ENCODE data around the gene RBM38. TPM values are rescaled to one million over a fixed set of nuclear protein-coding genes. Genes with fewer than 3 reads are reported as not detected.
A peak's percentile ranks its signal among the peaks of the same experiment; 100 is the strongest.

RBM38 gene
- polyA plus RNA-seq, 2 of the 4 experiments (the other 2 are of a cell fraction), result 6.6 to 14.2 TPM

GRCh38 chr20:57449398-57450354, 58.5 kb downstream of the RBM38 start:
- ATAC-seq, result peak; percentile 28 to 51; a peak in 3 of 6 replicates
- FAIRE-seq, result no peak
- no peak overlapping the region for H3K4me3 ChIP-seq
- TF ChIP-seq KDM1A (IDR thresholded peaks at IDR 0.05; ENCODE audit: low read depth), result no peak
- no peak for TF ChIP-seq USF2 (IDR thresholded peaks at IDR 0.05)
- no peak for TF ChIP-seq FOSL2 (IDR thresholded peaks at IDR 0.05)
- peak; percentile 21; the same call in 1 of the 2 replicates for TF ChIP-seq FOSL2 (CRISPR knock-in tag; IDR thresholded peaks at IDR 0.05)
- TF ChIP-seq EHF (CRISPR knock-in tag; IDR thresholded peaks at IDR 0.05), result no peak
- no peak for TF ChIP-seq SMC3 (IDR thresholded peaks at IDR 0.05)
- no peak overlapping the region for H3K27ac ChIP-seq
- no peak for DNase-seq (ENCODE audit: low read depth in 1 of 2, low spot score in 1 of 2)
- ChIA-PET POLR2A (no interaction called here), CTCF (interaction anchor here (0.6 kb wide), 1 partner anchor 732 kb away, joined by 3 read pairs; no protein-coding TSS in a partner anchor)
- H3K4me2 ChIP-seq, result peak overlapping the region; percentile 23; the same call in 2 of the 3 replicates
- H3K4me1 ChIP-seq, result peaks cover 13% of the 10 kb centered on the region; the same call in 2 of the 3 replicates
- WGBS (ENCODE audit: missing lambda C conversion rate), result 49% methylated on average over 12 of the region's 14 CpGs
- peaks cover 5% of the 10 kb centered on the region; the same call in 2 of the 3 replicates for H3K9me3 ChIP-seq

- H3K4me3 ChIP-seq, result no peak overlapping the region
- H3K4me1 ChIP-seq, result peaks cover 13% of the 10 kb centered on the region; the same call in 2 of the 3 replicates
- ChIA-PET POLR2A (no interaction called here), CTCF (no interaction called here)
- peak; percentile 17 to 28; a peak in 3 of 6 replicates for ATAC-seq
- peak overlapping the region; percentile 23; the same call in 1 of the 3 replicates for H3K4me2 ChIP-seq
- H3K9me3 ChIP-seq, result peaks cover 5% of the 10 kb centered on the region; the same call in 2 of the 3 replicates
- 32% methylated on average over 11 of the region's 12 CpGs for WGBS (ENCODE audit: missing lambda C conversion rate)
- FAIRE-seq, result no peak
- no peak for TF ChIP-seq SREBF2 (IDR thresholded peaks at IDR 0.05)
- no peak for TF ChIP-seq MAZ (IDR thresholded peaks at IDR 0.05; ENCODE audit: borderline replicate concordance, low read depth, low read length)
- no peak for TF ChIP-seq ZNF302 (CRISPR knock-in tag; IDR thresholded peaks at IDR 0.05)
- DNase-seq (ENCODE audit: low read depth in 1 of 2, low spot score in 1 of 2), result no peak
- H3K27ac ChIP-seq, result no peak overlapping the region
Observed at GRCh38 chr20:57450419-57450818, 59.2 kb downstream of the RBM38 start.

- Histone ChIP-seq H3K4me2 (no peak overlapping the region), H3K4me3 (no peak overlapping the region), H3K4me1 (peaks cover 13% of the 10 kb centered on the region; the same call in 2 of the 3 replicates), H3K27ac (no peak overlapping the region), H3K9me3 (peaks cover 2% of the 10 kb centered on the region; the same call in 2 of the 3 replicates)
- POLR2A ChIA-PET, result no interaction called here
- CTCF ChIA-PET, result no interaction called here
- DNase-seq (ENCODE audit: low read depth in 1 of 2, low spot score in 1 of 2), result no peak
- no peak for FAIRE-seq
- 87% methylated on average over 10 of the region's 13 CpGs for WGBS (ENCODE audit: missing lambda C conversion rate)
- TF ChIP-seq RAD21 (conservative IDR thresholded peaks at IDR 0.05 in 1 of 2, IDR thresholded peaks at IDR 0.05 in 1 of 2) (no peak), CEBPB (IDR thresholded peaks at IDR 0.05) (no peak)
- ATAC-seq, result no peak
Observed at GRCh38 chr20:57450931-57451330, 59.7 kb downstream of the RBM38 start.

GRCh38 chr20:57451431-57451794, 60.2 kb downstream of the RBM38 start:
- peaks cover 13% of the 10 kb centered on the region; the same call in 2 of the 3 replicates for H3K4me1 ChIP-seq
- ATAC-seq (no peak), FAIRE-seq (no peak), DNase-seq (ENCODE audit: low read depth in 1 of 2, low spot score in 1 of 2) (no peak)
- no peak overlapping the region for H3K4me2 ChIP-seq
- no peaks in the 10 kb centered on the region for H3K9me3 ChIP-seq
- ChIA-PET CTCF (no interaction called here), POLR2A (no interaction called here)
- WGBS (ENCODE audit: missing lambda C conversion rate), result 72% methylated on average over 6 of the region's 7 CpGs
- no peak overlapping the region for H3K27ac ChIP-seq
- no peak overlapping the region for H3K4me3 ChIP-seq
- TF ChIP-seq HEYL (CRISPR knock-in tag; IDR thresholded peaks at IDR 0.05) (no peak), POLR2AphosphoS2 (conservative IDR thresholded peaks at IDR 0.05; ENCODE audit: low read length) (no peak), CHD4 (IDR thresholded peaks at IDR 0.05; ENCODE audit: borderline replicate concordance) (no peak), ZFP36 (IDR thresholded peaks at IDR 0.05; ENCODE audit: borderline replicate concordance, partially characterized antibody) (no peak), USF2 (IDR thresholded peaks at IDR 0.05) (no peak), KDM1A (IDR thresholded peaks at IDR 0.05; ENCODE audit: low read depth) (no peak), BCL3 (IDR thresholded peaks at IDR 0.05) (no peak), HDAC2 (IDR thresholded peaks at IDR 0.05) (no peak), REST (IDR thresholded peaks at IDR 0.05) (no peak), CBX8 (IDR thresholded peaks at IDR 0.05) (no peak), HOXB5 (CRISPR knock-in tag; IDR thresholded peaks at IDR 0.05) (no peak), MAFK (IDR thresholded peaks at IDR 0.05; ENCODE audit: partially characterized antibody) (no peak), MAX (IDR thresholded peaks at IDR 0.05) (no peak), NFE2L2 (conservative IDR thresholded peaks at IDR 0.05; ENCODE audit: low read length) (no peak), JUNB (IDR thresholded peaks at IDR 0.05) (no peak)
